Neural cell (in vitro differentiated cells): ENCODE results near the gene RTF1.

Source experiments
- CTCF ChIP-seq: fragments of 450-650 bp; IDR thresholded peaks from 2 replicates; pipeline ENCODE4 v1.5.1; 2014; ENCODE audit warnings: antibody characterized with exemption, mild to moderate bottlenecking, moderate library complexity; ENCODE audit not compliant: poor library complexity, severe bottlenecking
- EP300 ChIP-seq: fragments of 450-650 bp; conservative IDR thresholded peaks from 2 replicates; pipeline ENCODE4 v1.6.1; 2014; ENCODE audit warnings: antibody characterized with exemption, mild to moderate bottlenecking, moderate library complexity; ENCODE audit not compliant: poor library complexity, severe bottlenecking
- EZH2 ChIP-seq: fragments of 200-600, 300-800 bp; shearing (Covaris generic), sonication (generic); IDR thresholded peaks from 2 replicates; pipeline ENCODE4 v1.6.1; 2014; ENCODE audit warnings: antibody characterized with exemption, low read length, borderline replicate concordance, mild to moderate bottlenecking; ENCODE audit not compliant: insufficient read depth, poor library complexity, severe bottlenecking
- MXI1 ChIP-seq: fragments of 450-650 bp; conservative IDR thresholded peaks from 2 replicates; pipeline ENCODE4 v1.6.1; 2014; ENCODE audit warnings: antibody characterized with exemption, mild to moderate bottlenecking; ENCODE audit not compliant: poor library complexity, severe bottlenecking
- POLR2AphosphoS5 ChIP-seq: IDR thresholded peaks from 2 replicates; pipeline ENCODE4 v1.6.1; 2012
- RAD21 ChIP-seq: fragments of 450-650 bp; conservative IDR thresholded peaks from 2 replicates; pipeline ENCODE4 v1.6.1; 2014; ENCODE audit warnings: antibody characterized with exemption, mild to moderate bottlenecking, moderate library complexity
- REST ChIP-seq: IDR thresholded peaks from 2 replicates; pipeline ENCODE4 v1.6.1; 2012; ENCODE audit warnings: borderline replicate concordance
- SMC3 ChIP-seq: fragments of 450-650 bp; conservative IDR thresholded peaks from 2 replicates; pipeline ENCODE4 v1.6.1; 2014; ENCODE audit warnings: antibody characterized with exemption, mild to moderate bottlenecking, moderate library complexity; ENCODE audit not compliant: poor library complexity
- TAF1 ChIP-seq: IDR thresholded peaks from 2 replicates; pipeline ENCODE4 v1.6.1; 2012; ENCODE audit warnings: low read depth

DNA sequence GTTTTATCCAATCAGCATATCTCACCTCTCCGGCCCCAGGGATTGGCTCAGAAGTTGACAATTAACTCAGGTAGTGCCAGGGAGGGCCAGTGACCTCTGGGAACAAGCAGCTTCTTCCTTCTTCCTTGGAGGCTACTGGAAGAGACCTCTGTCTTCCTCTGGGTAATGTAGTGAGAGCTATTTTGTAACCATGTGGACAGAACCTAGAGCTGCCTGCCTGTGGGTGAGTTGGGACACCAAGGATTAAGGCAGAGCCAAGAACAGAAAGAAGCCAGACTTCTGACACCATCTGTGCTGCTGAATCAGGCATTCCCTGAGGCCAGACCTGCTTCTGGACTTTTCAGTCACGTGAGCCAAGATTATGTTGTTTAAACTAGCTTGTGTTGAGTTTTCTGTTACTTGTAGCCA, 8.7 kb upstream of the RTF1 start:
- TF ChIP-seq POLR2AphosphoS5 (no peak), CTCF (no peak), TAF1 (no peak), MXI1 (no peak), EP300 (no peak), EZH2 (no peak), REST (no peak), RAD21 (no peak), SMC3 (no peak)
